Gastroesophageal sphincter (tissue), 4 donors: ENCODE measurements around the gene CENPQ. TPM values are rescaled to one million over a fixed set of nuclear protein-coding genes. Genes with fewer than 3 reads are reported as not detected.
A peak's percentile ranks its signal among the peaks of the same experiment; 100 is the strongest.
"Not testable (repeated sequence)": the region's sequence is repeated elsewhere in the genome, so short reads cannot be mapped to it uniquely, and the experiment has no call there.

Experiments used
- ATAC-seq: fragments of 150-250 bp; one replicate; pipeline ENCODE4 v1.9.1; 2016; ENCODE audit warnings: mild to moderate bottlenecking, moderate library complexity
- H3K27ac ChIP-seq, 4 donors: fragments of 200-600 bp; sonication (generic) in 3 of 4; 1 replicate in 3 of 4; 2 replicates in 1 of 4; pipeline ENCODE4 v1.5.1; 2016 to 2019
- H3K27me3 ChIP-seq: fragments of 200-600 bp; sonication (generic); one replicate; pipeline ENCODE4 v1.5.1; 2019
- H3K36me3 ChIP-seq, 2 donors: fragments of 200-600 bp; sonication (generic); one replicate each; pipeline ENCODE4 v1.5.1; 2019; ENCODE audit warnings: control low read depth in 1 of 2
- H3K4me1 ChIP-seq, 3 donors: fragments of 200-600 bp; sonication (generic); 1 replicate in 2 of 3; 2 replicates in 1 of 3; pipeline ENCODE4 v1.5.1; 2016 to 2019; ENCODE audit warnings: control low read depth in 2 of 3
- H3K4me3 ChIP-seq, 2 donors: fragments of 200-600 bp; sonication (generic); one replicate each; pipeline ENCODE4 v1.5.1; 2019; ENCODE audit warnings: mild to moderate bottlenecking in 1 of 2, moderate library complexity in 1 of 2
- H3K9me3 ChIP-seq, 3 donors: fragments of 200-600 bp; sonication (generic); one replicate each; pipeline ENCODE4 v1.5.1; 2017 to 2019; ENCODE audit warnings: control low read depth in 2 of 3
- EP300 ChIP-seq: sonication (generic); formaldehyde crosslinking; IDR thresholded peaks from one replicate; pipeline ENCODE4 v1.6.1; 2017; ENCODE audit warnings: antibody characterized with exemption, mild to moderate bottlenecking
- POLR2A ChIP-seq, 2 donors: fragments of 450-650 bp; IDR thresholded peaks; one replicate each; pipeline ENCODE4 v1.6.1; 2017; ENCODE audit warnings: antibody characterized with exemption in 2 of 2, mild to moderate bottlenecking in 2 of 2, moderate library complexity in 1 of 2
- POLR2AphosphoS5 ChIP-seq: sonication (generic); formaldehyde crosslinking; IDR thresholded peaks from one replicate; pipeline ENCODE4 v1.6.1; 2017; ENCODE audit warnings: antibody characterized with exemption
- WGBS, 2 donors: methylation state at CpG; one replicate each; pipeline ENCODE4 v1.1.5; 2018; ENCODE audit warnings: low coverage in 1 of 2; 5-methylcytosine and 5-hydroxymethylcytosine counted together
- total RNA-seq, 4 donors: library from RNA; depleted of rRNA; stranded (reverse); fragments of >200 nt; gene quantifications; one replicate each; pipeline ENCODE4 v1.1.0, GENCODE V29; 2016
- TF ChIP-seq, protein P1 (sequence below), 4 experiments: fragments of 200-600 bp in 2 of 4; fragments of 450-650 bp in 2 of 4; sonication (generic) in 1 of 4; IDR thresholded peaks; one replicate each; pipeline ENCODE4 v1.5.1; 2017 to 2019; ENCODE audit warnings: antibody characterized with exemption in 4 of 4, mild to moderate bottlenecking in 2 of 4, moderate library complexity in 2 of 4

The CENPQ gene
- total RNA-seq, 4 donors from 2014 or later = 5.0 to 9.3 (median 5.6) TPM

DNA sequence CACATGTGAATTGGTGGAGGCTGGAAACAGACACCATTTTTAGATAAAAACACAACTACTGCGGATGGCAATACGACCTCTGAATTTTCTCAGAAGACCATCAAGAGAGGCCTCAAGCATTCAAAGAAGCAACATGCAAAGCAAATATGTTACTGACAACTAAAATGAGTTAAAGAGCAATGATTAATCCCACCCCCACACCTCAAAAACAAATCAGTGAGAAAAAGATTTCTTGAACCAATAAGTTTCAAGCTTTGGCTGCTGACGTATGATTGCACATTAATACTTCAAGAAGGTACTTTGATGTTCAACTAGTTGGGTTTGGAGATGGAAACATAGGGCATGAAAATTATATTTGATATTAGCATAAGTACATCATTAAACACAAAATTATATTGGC lies 1.1 kb upstream of the CENPQ start:
- WGBS, 2 donors = 29 to 54% methylated on average over 3 of the region's 3 CpGs
- Histone ChIP-seq H3K36me3 (peaks cover 0 to 22% of the 10 kb centered on the region in 2 donors), H3K27ac (peak overlapping the region; percentile 80 to 91 (median 86)), H3K4me3 (peak overlapping the region; percentile 66 to 98), H3K27me3 (no peaks in the 10 kb centered on the region), H3K9me3 (no peaks in the 10 kb centered on the region), H3K4me1 (peaks cover 7 to 46% (median 7%) of the 10 kb centered on the region in 3 donors)
- TF ChIP-seq, protein P1, sequence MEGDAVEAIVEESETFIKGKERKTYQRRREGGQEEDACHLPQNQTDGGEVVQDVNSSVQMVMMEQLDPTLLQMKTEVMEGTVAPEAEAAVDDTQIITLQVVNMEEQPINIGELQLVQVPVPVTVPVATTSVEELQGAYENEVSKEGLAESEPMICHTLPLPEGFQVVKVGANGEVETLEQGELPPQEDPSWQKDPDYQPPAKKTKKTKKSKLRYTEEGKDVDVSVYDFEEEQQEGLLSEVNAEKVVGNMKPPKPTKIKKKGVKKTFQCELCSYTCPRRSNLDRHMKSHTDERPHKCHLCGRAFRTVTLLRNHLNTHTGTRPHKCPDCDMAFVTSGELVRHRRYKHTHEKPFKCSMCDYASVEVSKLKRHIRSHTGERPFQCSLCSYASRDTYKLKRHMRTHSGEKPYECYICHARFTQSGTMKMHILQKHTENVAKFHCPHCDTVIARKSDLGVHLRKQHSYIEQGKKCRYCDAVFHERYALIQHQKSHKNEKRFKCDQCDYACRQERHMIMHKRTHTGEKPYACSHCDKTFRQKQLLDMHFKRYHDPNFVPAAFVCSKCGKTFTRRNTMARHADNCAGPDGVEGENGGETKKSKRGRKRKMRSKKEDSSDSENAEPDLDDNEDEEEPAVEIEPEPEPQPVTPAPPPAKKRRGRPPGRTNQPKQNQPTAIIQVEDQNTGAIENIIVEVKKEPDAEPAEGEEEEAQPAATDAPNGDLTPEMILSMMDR (IDR thresholded peaks at IDR 0.05) = no peak
- no peak for ATAC-seq

DNA sequence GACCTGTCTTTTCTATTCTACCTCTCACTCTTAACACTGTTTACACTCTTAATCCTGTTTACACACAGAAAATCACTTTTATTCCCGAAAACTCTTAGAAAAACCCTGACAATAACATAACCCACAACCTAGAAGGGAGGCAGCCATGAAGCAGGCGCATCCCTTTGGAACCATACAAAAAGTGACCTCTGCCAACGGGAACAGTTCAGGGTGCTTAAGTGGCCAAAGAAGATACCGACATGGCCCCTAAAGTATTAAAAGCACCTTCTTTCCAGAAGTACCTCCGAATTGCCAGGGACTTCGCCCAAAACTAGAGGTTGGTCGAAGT lies 607 bp upstream of the CENPQ start:
- Histone ChIP-seq H3K36me3 (peaks cover 0 to 17% of the 10 kb centered on the region in 2 donors), H3K27ac (peak overlapping the region; percentile 80 to 91 (median 86)), H3K27me3 (no peaks in the 10 kb centered on the region), H3K4me3 (peak overlapping the region; percentile 66 to 98), H3K4me1 (peaks cover 7 to 46% (median 7%) of the 10 kb centered on the region in 3 donors), H3K9me3 (no peaks in the 10 kb centered on the region)
- TF ChIP-seq, protein P1 (IDR thresholded peaks at IDR 0.05) = no peak
- TF ChIP-seq EP300 (no peak), POLR2AphosphoS5 (no peak), POLR2A (IDR thresholded peaks at IDR 0.05) (no peak)
- WGBS, 2 donors = 0% methylated on average over 6 to 7 of the region's 7 CpGs
- ATAC-seq = no peak

DNA sequence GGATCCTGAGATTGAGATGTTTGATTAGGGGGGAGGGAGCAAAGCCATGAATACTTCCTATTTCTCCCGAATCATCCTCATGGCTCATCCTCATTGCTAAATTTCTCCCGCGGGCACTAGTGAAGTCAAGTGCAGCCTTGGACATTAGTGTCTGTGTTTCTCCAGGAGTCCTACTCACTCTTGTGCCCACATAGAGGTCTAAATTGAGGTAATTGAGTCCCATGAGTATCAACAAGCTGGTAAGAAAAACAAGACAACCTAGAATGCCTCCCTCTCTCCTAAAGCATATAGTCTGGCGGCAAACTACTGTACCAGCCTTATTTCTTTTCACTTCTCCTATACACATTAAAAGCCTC lies 420 bp downstream of the CENPQ start:
- TF ChIP-seq POLR2A (IDR thresholded peaks at IDR 0.05) (no peak), EP300 (no peak), POLR2AphosphoS5 (no peak)
- TF ChIP-seq, protein P1 (IDR thresholded peaks at IDR 0.05) = no peak
- WGBS, 2 donors = 0% methylated on average over 4 of the region's 4 CpGs
- H3K4me3 ChIP-seq = peak overlapping the region; percentile 66 to 98
- peaks cover 7 to 46% (median 7%) of the 10 kb centered on the region in 3 donors for H3K4me1 ChIP-seq
- H3K27ac ChIP-seq = peak overlapping the region; percentile 80 to 91 (median 86)
- no peaks in the 10 kb centered on the region for H3K9me3 ChIP-seq
- ATAC-seq = peak; percentile 8
- no peaks in the 10 kb centered on the region for H3K27me3 ChIP-seq
- peaks cover 0 to 7% of the 10 kb centered on the region in 2 donors for H3K36me3 ChIP-seq

DNA sequence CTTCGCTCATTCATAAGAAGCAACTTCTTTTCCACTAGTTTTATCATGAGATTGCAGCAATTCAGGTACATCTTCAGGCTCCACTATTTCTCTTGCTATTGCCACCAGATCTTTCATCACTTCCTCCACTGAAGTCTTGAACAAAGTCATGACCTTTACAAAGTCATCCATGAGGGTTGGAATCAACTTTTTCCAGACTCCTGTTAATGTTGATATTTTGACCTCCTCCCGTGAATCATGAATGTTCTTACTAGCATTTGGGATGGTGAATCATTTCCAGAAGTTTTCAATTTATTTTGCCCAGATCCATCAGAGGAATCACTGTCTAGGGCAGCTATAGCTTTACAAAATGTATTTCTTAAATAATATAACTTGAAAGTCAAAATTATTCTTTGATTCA lies 1.5 kb downstream of the CENPQ start:
- H3K4me1 ChIP-seq = peaks cover 7 to 38% (median 7%) of the 10 kb centered on the region in 3 donors
- no peak for ATAC-seq
- 91 to 94% methylated on average over 2 of the region's 2 CpGs for WGBS, 2 donors
- no peaks in the 10 kb centered on the region for H3K9me3 ChIP-seq
- no peak overlapping the region for H3K4me3 ChIP-seq
- no peak overlapping the region for H3K27ac ChIP-seq
- no peaks in the 10 kb centered on the region for H3K27me3 ChIP-seq
- H3K36me3 ChIP-seq = no peaks in the 10 kb centered on the region
- TF ChIP-seq, protein P1 (IDR thresholded peaks at IDR 0.05) = no peak
- TF ChIP-seq EP300 (no peak), POLR2AphosphoS5 (no peak), POLR2A (IDR thresholded peaks at IDR 0.05) (no peak)

DNA sequence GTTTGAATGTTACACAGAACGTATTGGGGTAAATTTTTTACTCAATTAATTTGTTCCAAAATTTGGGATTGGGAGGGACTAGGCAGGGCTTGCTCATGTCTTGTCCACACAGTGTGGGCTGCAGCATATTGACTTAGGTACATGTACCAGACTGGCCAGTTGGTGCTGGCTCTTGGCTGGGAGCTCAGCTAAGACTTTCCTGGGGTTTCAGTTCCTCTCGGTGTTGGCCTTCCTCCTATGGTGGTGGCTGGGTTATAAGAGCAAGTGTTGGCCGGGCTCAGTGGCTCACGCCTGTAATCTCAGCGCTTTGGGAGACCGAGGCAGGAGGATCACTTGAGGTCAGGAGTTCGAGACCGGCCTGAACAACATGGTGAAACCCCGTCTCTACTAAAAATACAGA lies 4.9 kb downstream of the CENPQ start:
- no peak for ATAC-seq
- no peak overlapping the region for H3K4me3 ChIP-seq
- no peaks in the 10 kb centered on the region for H3K27me3 ChIP-seq
- 88 to 90% methylated on average over 1 to 6 of the region's 9 CpGs for WGBS, 2 donors
- H3K4me1 ChIP-seq = peaks cover 4 to 13% (median 7%) of the 10 kb centered on the region in 3 donors
- TF ChIP-seq EP300 (no peak), POLR2AphosphoS5 (no peak), POLR2A (IDR thresholded peaks at IDR 0.05) (no peak)
- TF ChIP-seq, protein P1 (IDR thresholded peaks at IDR 0.05) = no peak
- H3K36me3 ChIP-seq = peaks cover 0 to 19% of the 10 kb centered on the region in 2 donors
- no peak overlapping the region for H3K27ac ChIP-seq
- no peaks in the 10 kb centered on the region for H3K9me3 ChIP-seq

DNA sequence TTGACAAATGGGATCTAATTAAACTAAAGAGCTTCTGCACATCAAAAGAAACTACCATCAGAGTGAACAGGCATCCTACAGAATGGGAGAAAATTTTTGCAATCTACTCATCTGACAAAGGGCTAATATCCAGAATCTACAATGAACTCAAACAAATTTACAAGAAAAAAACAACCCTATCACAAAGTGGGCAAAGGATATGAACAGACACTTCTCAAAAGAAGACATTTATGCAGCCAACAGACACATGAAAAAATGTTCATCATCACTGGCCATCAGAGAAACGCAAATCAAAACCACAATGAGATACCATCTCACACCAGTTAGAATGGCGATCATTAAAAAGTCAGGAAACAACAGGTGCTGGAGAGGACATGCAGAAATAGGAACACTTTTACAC lies 13.4 kb downstream of the CENPQ start:
- H3K9me3 ChIP-seq, H3K27ac ChIP-seq, H3K27me3 ChIP-seq, H3K4me3 ChIP-seq, H3K4me1 ChIP-seq, ATAC-seq: not testable (repeated sequence)
- peaks cover 0 to 30% of the 10 kb centered on the region in 2 donors for H3K36me3 ChIP-seq
- WGBS, 2 donors = 100% methylated on average over 2 of the region's 2 CpGs; no CpG with 5 or more reads in 1 of the 2 donors
